NCI-H2029 treated with DMSO at 0.1 percent for 48 hours (cell line): Measurements from ENCODE around the gene PPARA.
"Not testable (repeated sequence)": the region's sequence is repeated elsewhere in the genome, so short reads cannot be mapped to it uniquely, and the experiment has no call there.

Experiments
- DNase-seq: peaks from one replicate; lab custom pipeline; 2025; lab: John Stamatoyannopoulos, UW

The PPARA gene

DNA sequence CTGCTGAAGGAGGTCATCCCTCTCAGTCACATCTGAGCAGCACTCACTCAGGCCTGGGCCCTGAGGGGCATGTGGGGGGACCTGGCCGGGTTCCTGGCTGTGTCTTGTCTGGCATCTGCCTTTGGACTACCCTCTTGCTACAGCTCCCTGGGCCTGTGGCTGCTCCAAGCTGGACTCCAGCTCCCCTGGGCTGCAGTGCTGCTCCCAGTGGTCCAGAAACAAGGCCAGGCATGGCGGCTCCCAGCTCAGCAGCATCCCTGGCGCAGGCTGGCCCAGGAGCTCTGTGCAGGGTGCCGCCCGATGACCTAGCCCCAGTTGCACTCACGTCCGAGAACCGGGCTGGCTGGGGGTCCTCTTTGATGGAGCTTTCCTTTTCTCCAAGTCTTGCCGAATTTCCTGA is 94.4 kb downstream of the PPARA start:
- no peak for DNase-seq

GRCh38 chr22:46245511-46245910 is 95.2 kb downstream of the PPARA start:
- DNase-seq = peak; percentile 76

DNA sequence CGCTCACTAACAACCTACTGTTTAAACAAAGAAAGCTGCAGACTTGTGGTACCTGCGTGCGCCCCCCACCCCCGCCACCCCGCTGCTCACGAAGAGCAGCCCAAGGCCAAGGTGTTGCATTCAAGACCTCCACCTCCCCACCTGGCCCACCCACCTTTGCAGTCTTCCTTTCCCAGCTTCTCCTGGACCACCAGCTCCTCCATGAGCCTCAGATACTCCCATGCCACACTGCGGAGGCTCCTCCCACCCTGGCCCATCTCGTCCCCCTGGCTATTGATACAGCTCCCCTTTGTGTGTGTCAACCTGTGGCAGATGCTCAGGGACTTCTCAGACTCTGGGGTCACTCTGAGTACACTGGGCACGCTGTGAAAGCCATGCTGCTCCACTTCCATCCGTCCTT is 95.9 kb downstream of the PPARA start:
- no peak for DNase-seq

DNA sequence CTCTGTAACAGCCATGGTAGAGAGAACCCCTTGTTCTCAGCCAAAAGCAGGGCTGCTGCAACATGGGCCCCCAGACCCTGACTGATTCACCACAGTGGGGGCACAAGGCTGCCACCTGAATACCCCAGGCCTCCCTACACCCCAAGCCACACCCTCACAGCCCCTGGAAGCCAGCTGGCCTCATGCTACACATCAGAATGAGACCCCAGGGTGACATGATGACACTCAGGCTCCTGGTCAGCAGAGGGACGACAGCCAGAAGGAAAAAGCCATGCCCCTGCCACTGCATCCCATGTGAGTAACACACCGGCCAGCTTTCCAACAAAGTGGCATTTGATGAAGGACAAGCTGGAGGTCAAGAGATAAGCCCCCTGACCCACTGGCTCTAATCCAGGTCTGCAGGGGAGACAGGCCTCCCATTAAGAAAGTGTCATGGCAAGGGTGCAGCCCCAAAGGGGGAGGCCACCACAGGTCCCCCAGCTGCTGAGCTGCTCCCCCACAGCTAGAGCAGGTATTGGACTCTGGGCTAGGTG is 97.2 kb downstream of the PPARA start:
- DNase-seq = no peak

DNA sequence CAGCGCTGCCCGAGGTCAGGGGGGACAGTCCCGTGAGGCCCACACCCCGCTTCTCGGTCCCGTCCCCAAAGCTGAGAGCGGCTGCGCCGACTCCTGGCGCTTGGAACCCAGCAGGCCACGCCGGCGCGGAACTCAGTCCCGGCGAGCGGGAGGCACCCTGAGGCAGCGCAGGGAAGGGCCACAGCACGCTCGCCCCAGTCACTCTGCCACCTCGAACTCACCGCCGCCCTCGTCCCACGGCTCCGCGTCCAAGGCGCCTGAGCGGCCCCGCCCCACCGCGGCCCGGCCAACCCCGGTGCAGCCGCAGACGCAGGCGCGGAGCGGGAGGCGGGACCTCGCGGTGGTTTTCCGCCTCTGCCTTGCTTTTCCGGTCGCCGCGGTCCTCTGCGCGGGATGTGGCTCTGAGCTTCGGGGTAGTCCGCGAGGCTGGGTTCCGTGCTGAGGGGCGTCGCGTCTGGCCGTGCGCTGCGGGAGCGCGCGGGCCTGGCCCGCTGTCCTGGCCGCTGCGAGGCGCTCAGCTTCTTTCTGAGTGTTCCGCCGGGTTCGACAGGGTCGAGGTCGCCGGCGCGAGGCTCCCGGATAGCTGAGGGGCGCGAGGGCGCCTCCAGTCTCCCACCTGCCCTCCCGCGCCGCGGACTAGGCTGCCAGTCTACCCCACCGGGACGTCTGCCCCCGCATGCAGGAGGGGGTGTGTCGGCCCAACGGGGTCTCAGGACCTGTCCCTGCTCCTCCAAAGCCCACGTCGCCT is 99.9 kb downstream of the PPARA start, which contains the start of gene CDPF1:
Gene CDPF1 (minus strand): TSS at position 259 of the 748 bp plus-strand sequence. CDS start 2,009 bp downstream, outside the sequence.
- DNase-seq = no peak

GRCh38 chr22:46250783-46251125 is 100.4 kb downstream of the PPARA start:
- DNase-seq = no peak

DNA sequence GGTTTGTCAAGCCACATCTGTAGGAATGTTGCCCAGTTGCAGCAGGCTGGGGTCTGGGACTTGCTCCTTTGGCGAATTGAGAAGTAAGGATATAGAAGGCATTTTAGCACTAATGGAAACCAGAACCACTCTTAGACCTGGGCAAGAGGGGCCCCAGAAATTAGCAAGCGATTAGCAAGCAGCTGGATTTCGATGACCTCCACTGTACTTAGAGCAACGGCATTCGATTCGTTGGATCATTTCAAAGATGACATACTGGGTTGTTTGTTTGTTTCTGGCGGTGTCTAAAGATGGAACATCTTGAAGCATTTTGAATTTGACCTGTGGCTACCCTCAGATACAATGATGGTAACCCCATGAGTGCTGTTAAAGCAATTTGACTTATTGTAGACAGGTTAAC is 100.9 kb downstream of the PPARA start:
- DNase-seq = no peak

- no peak for DNase-seq
These were observed 101.6 kb downstream of the PPARA start for GRCh38 chr22:46251816-46252380.

DNA sequence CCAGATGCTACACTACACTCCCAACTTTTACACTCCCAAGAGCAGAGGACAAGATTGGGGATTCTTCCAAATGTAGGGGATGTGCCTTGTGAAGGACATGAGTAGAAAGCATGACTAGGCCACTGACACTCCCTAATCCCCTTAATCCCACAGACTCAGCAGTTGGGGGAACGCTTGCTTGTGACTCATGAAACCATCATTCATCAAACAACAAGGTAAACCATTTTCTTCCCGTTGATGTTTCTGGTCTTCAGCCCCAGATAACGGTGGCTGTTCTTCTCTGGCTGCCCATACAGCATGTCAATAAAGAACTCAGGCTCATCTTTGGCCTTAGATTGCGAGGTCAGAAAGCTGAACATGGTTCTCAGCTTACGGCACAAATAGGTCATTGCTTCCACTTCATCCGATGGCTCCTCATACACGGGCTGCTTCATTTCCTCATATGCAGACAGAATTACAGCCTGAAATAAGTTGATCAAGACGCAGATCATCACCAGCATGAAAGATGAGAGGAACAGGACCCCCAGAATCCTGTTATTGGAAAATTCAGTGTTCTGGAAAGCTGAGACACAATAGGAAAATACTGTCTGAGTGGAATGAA is 106.1 kb downstream of the PPARA start:
- no peak for DNase-seq

DNA sequence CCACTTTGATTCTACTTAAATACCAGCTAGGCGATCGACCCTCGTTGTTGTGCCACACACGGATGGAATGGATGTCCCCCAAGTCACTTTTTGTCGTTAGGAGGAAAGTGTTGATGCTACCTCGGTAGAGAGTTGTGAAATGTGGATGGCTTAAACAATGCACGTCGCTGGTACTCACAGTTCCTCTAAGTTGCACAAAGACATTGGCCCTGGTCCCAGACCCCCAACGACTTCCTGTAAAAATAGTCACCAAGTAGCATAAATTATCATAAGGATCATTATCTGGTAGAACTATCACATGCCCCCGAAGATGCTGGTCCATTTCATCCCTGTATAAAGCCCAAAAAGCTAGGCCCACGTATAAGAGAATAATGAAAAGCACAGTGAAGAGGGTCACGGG is 109.0 kb downstream of the PPARA start:
- DNase-seq = no peak

GRCh38 chr22:46260038-46260437 is 109.7 kb downstream of the PPARA start:
- no peak for DNase-seq

DNA sequence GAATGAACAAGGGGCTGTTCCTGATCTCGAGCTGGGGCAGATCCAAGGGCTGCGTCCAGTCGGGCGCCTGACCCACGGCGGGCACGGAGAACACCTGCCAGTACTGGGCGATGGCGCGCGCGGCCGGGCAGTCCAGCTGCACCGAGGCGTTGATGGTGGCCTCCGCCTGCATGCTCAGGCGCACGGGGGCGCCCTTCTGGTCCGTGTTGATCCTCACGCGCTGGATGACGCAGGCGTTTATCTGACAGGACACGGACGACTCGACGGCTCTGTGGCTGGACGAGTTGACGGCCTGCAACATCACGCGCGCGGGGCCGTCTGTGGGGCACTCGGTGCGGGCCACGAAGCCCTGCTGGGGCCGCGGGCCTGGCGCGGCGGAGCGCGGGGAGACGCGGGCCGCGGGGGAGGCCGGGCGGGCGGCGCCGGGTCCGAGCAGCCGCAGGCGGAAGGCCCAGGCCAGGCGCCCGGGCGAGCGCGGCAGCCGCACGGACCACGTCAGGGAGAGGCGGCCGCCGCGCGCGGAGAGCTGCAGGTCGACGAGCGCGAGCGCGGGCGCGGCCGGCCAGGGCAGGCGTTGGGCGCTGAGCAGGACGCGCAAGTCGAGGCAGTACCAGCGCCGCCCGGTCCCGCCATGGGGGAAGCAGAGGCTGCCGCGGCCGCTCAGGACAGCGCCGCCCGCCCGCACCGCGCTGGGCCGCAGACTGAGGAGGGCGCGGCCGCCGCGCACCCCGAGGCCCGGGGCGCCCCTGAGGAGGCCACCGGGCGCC is 112.3 kb downstream of the PPARA start:
- DNase-seq = no peak

- no peak for DNase-seq
These were observed 112.9 kb downstream of the PPARA start, which contains the start of gene PKDREJ for GRCh38 chr22:46263216-46263590. Gene PKDREJ (minus strand): TSS chr22:46263343. CDS start chr22:46263322, 21 bp downstream.

DNA sequence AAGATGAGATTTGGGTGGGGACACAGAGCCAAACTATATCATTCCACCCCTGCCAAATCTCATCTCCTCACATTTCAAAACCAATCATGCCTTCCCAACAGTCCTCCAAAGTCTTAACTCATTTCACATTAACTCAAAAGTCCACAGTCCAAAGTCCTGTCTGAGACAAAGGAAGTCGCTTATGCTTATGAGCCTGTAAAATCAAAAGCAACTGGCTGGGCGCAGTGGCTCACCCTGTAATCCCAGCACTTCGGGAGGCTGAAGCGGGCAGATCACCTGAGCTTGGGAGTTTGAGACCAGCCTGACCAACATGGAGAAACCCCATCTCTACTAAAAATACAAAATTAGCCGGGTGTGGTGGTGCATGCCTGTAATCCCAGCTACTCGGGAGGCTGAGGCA is 114.2 kb downstream of the PPARA start:
- not testable (repeated sequence) for DNase-seq

GRCh38 chr22:46265627-46266026 is 115.3 kb downstream of the PPARA start:
- DNase-seq = not testable (repeated sequence)

- DNase-seq = no peak
These were observed 117.3 kb downstream of the PPARA start, which contains the start of gene TTC38 for GRCh38 chr22:46267431-46268279. Gene TTC38 (plus strand): TSS chr22:46268008. CDS start chr22:46268040, 32 bp downstream.

DNA sequence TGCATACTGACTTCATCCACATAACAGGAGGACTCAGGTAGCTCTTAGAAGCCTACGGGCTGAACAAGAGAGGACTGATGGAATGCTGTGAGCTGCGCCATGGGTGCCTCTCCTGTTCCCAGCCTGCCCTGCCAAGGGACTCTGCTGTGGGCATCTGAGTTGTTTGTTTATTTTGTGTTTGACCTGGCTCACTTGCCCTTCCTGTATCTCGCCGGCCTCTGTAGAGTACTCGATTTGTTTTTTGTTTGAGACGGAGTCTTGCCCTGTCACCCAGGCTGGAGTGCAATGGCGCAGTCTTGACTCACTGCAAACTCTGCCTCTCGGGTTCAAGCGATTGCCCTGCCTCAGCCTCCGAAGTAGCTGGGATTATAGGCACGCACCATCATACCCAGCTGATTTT is 119.2 kb downstream of the PPARA start:
- no peak for DNase-seq

DNA sequence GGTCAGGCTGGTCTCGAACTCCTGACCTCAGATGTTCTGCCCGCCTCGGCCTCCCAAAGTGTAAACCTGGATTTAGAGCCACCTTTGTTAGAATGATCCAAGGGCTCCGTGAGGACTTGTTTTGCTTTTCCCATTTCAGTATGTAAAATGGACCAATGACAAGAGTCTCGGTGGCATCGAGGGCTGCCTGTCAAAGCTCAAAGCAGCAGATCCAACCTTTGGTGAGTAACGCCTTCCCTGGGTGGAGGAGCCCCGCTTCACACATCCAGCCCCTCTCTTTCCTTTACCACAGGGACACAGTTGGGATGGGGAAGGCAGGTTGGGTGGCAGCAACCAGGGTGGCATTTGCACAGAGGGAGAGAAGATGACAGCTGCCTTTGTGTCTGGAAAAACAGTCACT is 121.9 kb downstream of the PPARA start:
- DNase-seq = no peak

DNA sequence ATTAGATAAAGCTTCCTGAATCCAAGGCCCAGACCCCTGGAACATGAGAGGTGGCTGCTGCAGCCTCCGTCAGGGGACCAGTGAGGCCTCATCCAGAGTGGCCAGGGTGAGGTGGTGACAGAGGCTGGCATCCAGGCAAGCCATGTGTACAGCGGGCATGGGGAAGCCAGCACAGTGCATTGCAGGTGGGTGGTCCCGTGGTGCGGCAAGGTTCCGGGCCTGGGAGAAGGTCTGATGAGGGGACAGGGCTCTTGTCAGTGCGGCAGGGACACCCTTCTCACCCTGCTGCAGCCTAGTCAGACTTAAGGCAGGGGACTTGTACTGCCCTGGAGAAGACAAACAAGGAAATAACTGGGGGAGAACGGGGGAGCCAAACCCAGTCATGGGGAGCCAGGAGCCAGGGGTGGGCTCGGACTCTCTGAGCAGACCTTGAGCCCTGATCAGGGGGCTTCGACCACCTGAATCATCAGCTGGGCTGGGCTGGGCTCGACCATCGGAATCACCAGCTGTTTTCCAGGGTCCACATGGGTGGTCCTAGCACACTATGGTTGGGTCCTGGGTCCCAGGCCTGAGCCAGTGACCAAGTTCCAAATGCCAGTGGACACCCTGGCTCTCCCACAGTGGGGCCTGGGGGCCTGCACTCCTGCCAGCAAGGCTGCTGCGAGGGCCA is 122.6 kb downstream of the PPARA start:
- DNase-seq = no peak

- DNase-seq = no peak
These were observed 123.3 kb downstream of the PPARA start for GRCh38 chr22:46273432-46274148.
